ENCODE results near the gene MYEOV. TPM values are rescaled to one million over a fixed set of nuclear protein-coding genes. Genes with fewer than 3 reads are reported as not detected.

The MYEOV gene
- total RNA-seq, 2 donors from 2014 or later, result 1.1 to 1.3 TPM

DNA sequence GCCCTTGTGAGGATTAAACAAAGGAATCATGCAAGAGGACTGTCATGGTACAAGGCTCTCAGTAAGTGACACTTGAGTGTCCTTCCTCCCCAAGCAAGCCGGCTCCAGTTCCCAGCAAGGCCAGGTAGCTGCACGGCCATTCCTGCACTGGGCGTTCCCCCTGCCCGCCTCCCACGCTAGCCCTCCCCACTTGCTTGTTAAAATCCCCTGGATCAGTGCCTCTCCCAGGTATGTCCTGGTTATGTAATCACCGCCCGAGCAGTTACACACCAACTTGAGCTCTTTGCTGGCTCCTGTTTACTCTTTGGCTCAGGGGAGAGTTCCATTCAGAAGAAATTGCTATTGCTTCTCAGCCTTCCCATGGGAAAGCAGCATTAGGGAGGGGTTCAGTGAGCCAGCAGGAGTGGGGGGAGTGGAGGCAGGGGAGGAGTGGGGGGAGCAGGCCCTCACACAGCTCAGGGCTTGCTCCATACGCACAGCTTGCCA, 19.4 kb upstream of the MYEOV start:
- ATAC-seq (ENCODE audit: insufficient number of reproducible peaks, low FRiP score, low read depth) (no peak), DNase-seq (ENCODE audit: low spot score) (no peak)
- no peaks in the 10 kb centered on the region for H3K36me3 ChIP-seq
- H3K27me3 ChIP-seq (replicated peaks; ENCODE audit: insufficient read depth), result no peaks in the 10 kb centered on the region
- no peaks in the 10 kb centered on the region for H3K4me1 ChIP-seq (ENCODE audit: control insufficient read depth in 1 of 2, low read depth in 2 of 2)
- no peak overlapping the region for H3K4me3 ChIP-seq
- no peaks in the 10 kb centered on the region for H3K9me3 ChIP-seq
- TF ChIP-seq CTCF (IDR thresholded peaks at IDR 0.05), result no peak
- no peak overlapping the region for H3K27ac ChIP-seq

GRCh38 chr11:69275178-69275577, 18.8 kb upstream of the MYEOV start:
- no peak for TF ChIP-seq CTCF (IDR thresholded peaks at IDR 0.05)
- DNase-seq (ENCODE audit: low spot score), result no peak
- Histone ChIP-seq H3K27ac (no peak overlapping the region), H3K27me3 (replicated peaks; ENCODE audit: insufficient read depth) (no peaks in the 10 kb centered on the region), H3K36me3 (no peaks in the 10 kb centered on the region), H3K9me3 (no peaks in the 10 kb centered on the region), H3K4me1 (ENCODE audit: control insufficient read depth in 1 of 2, low read depth in 2 of 2) (no peaks in the 10 kb centered on the region), H3K4me3 (no peak overlapping the region)
- ATAC-seq (ENCODE audit: insufficient number of reproducible peaks, low FRiP score, low read depth), result no peak

GRCh38 chr11:69276165-69276564, 17.8 kb upstream of the MYEOV start:
- ATAC-seq (ENCODE audit: insufficient number of reproducible peaks, low FRiP score, low read depth) (no peak), DNase-seq (ENCODE audit: low spot score) (no peak)
- no peak for TF ChIP-seq CTCF (IDR thresholded peaks at IDR 0.05)
- no peaks in the 10 kb centered on the region for H3K27me3 ChIP-seq (replicated peaks; ENCODE audit: insufficient read depth)
- H3K36me3 ChIP-seq, result no peaks in the 10 kb centered on the region
- H3K9me3 ChIP-seq, result no peaks in the 10 kb centered on the region
- H3K4me1 ChIP-seq (ENCODE audit: control insufficient read depth in 1 of 2, low read depth in 2 of 2), result no peaks in the 10 kb centered on the region
- no peak overlapping the region for H3K4me3 ChIP-seq
- H3K27ac ChIP-seq, result no peak overlapping the region

GRCh38 chr11:69277074-69277809, 16.7 kb upstream of the MYEOV start:
- ATAC-seq (ENCODE audit: insufficient number of reproducible peaks, low FRiP score, low read depth) (no peak), DNase-seq (ENCODE audit: low spot score) (no peak)
- H3K4me3 ChIP-seq, result no peak overlapping the region
- no peak overlapping the region for H3K27ac ChIP-seq
- TF ChIP-seq CTCF (IDR thresholded peaks at IDR 0.05), result no peak
- H3K27me3 ChIP-seq (replicated peaks; ENCODE audit: insufficient read depth), result no peaks in the 10 kb centered on the region
- H3K4me1 ChIP-seq (ENCODE audit: control insufficient read depth in 1 of 2, low read depth in 2 of 2), result no peaks in the 10 kb centered on the region
- no peaks in the 10 kb centered on the region for H3K9me3 ChIP-seq
- no peaks in the 10 kb centered on the region for H3K36me3 ChIP-seq

- Histone ChIP-seq H3K27me3 (replicated peaks; ENCODE audit: insufficient read depth) (no peaks in the 10 kb centered on the region), H3K9me3 (no peaks in the 10 kb centered on the region), H3K27ac (no peak overlapping the region), H3K36me3 (no peaks in the 10 kb centered on the region), H3K4me3 (no peak overlapping the region), H3K4me1 (ENCODE audit: control insufficient read depth in 1 of 2, low read depth in 2 of 2) (no peaks in the 10 kb centered on the region)
- ATAC-seq (ENCODE audit: insufficient number of reproducible peaks, low FRiP score, low read depth) (no peak), DNase-seq (ENCODE audit: low spot score) (no peak)
- TF ChIP-seq CTCF (IDR thresholded peaks at IDR 0.05), result no peak
Observed at GRCh38 chr11:69278091-69278867, 15.7 kb upstream of the MYEOV start.

Measured in thoracic aorta (tissue), 2 donors.